ENCODE measurements around the gene DFFB. TPM values are rescaled to one million over a fixed set of nuclear protein-coding genes. Genes with fewer than 3 reads are reported as not detected.

The DFFB gene
- polyA plus RNA-seq, 3 donors = 5.9 to 14.7 (median 6.6) TPM

DNA sequence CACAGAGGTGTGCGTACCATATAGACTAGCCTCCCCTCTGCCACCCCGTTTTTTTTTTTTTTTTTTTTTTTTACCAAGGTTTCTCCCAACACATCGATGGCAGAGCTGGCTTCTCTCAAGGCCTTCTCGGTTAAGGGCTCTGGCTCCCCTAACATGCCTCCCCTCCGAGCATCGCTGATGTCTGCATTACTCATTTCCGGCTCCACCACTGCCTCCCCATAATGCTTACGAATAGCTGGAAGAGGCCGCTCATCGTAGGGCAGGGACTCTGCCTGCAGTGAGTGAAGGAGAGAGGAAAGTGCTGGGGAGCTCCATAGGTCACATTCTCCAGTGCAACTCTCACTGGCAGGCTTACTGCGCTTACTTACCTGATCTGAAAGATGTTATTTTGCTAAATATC lies 20.9 kb upstream of the DFFB start:
- Histone ChIP-seq H3K79me2 (ENCODE audit: insufficient read depth, low read length) (no peaks in the 10 kb centered on the region), H3K36me3 (replicated peaks in 1 of 2; ENCODE audit: control insufficient read depth in 1 of 2, insufficient read depth in 2 of 2, low read length in 2 of 2) (peaks cover 65 to 96% of the 10 kb centered on the region in 2 donors), H3K4me1 (ENCODE audit: control insufficient read depth in 1 of 2, insufficient read depth in 2 of 2, low read length in 2 of 2) (no peaks in the 10 kb centered on the region), H3K9ac (ENCODE audit: insufficient read depth, low read length, poor library complexity, severe bottlenecking) (no peak overlapping the region), H3K9me3 (replicated peaks in 1 of 2; ENCODE audit: control insufficient read depth in 1 of 2, insufficient read depth in 1 of 2, low read length in 2 of 2) (peaks cover 16 to 23% of the 10 kb centered on the region in 2 donors), H3K4me3 (replicated peaks in 1 of 3; ENCODE audit: low read depth in 2 of 3, low read length in 3 of 3) (no peak overlapping the region), H4K20me1 (ENCODE audit: insufficient read depth, low read length) (no peaks in the 10 kb centered on the region), H3K27me3 (ENCODE audit: control insufficient read depth in 2 of 2, insufficient read depth in 2 of 2, low read length in 2 of 2) (no peaks in the 10 kb centered on the region), H3K4me2 (replicated peaks; ENCODE audit: extremely low read depth, low read length, poor library complexity, severe bottlenecking) (no peak overlapping the region), H2AFZ (ENCODE audit: insufficient read depth, low read depth, low read length, poor library complexity, severe bottlenecking) (no peak overlapping the region), H3K27ac (ENCODE audit: low read depth in 1 of 2, low read length in 2 of 2) (no peak overlapping the region)
- no peak overlapping the region for H3K4me3 Mint-ChIP-seq
- no peak for TF ChIP-seq CTCF (IDR thresholded peaks at IDR 0.05)
- WGBS (ENCODE audit: insufficient coverage) = 88% methylated on average over 3 of the region's 11 CpGs
- peaks cover 76 to 86% of the 10 kb centered on the region in 2 donors for H3K36me3 Mint-ChIP-seq
- peaks cover 15 to 24% (median 18%) of the 10 kb centered on the region in 7 donors for H3K9me3 Mint-ChIP-seq
- no peaks in the 10 kb centered on the region for H3K4me1 Mint-ChIP-seq
- no peak for DNase-seq
- no peak overlapping the region for H3K27ac Mint-ChIP-seq
- peaks cover 0 to 1% (median 0%) of the 10 kb centered on the region in 3 donors for H3K27me3 Mint-ChIP-seq (ENCODE audit: low read depth in 3 of 3)
- intact Hi-C loops (cut with micrococcal nuclease) = no loop called here

DNA sequence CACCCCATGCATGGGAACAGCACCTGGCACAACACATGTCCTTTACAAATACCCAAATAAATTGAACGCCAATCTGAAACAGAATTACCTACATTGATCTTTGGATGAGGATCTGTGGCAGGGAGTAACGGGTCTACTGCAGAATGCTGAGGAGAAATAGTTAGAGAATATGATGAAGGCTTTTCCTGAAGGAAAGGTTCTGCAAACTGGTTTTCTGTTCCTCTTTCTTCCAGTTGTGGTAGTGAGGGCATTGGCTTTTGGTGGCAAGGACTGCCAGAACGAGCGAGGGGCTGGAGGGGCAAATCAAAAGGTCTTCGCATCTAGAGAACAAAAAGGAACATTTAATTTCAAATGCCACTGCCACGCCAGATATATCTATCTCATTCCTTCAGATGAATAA lies 20.1 kb upstream of the DFFB start:
- DNase-seq = no peak
- Histone ChIP-seq H3K27me3 (ENCODE audit: control insufficient read depth in 2 of 2, insufficient read depth in 2 of 2, low read length in 2 of 2) (no peaks in the 10 kb centered on the region), H3K9me3 (replicated peaks in 1 of 2; ENCODE audit: control insufficient read depth in 1 of 2, insufficient read depth in 1 of 2, low read length in 2 of 2) (peaks cover 16 to 23% of the 10 kb centered on the region in 2 donors), H3K9ac (ENCODE audit: insufficient read depth, low read length, poor library complexity, severe bottlenecking) (no peak overlapping the region), H3K79me2 (ENCODE audit: insufficient read depth, low read length) (no peaks in the 10 kb centered on the region), H2AFZ (ENCODE audit: insufficient read depth, low read depth, low read length, poor library complexity, severe bottlenecking) (no peak overlapping the region), H3K36me3 (replicated peaks in 1 of 2; ENCODE audit: control insufficient read depth in 1 of 2, insufficient read depth in 2 of 2, low read length in 2 of 2) (peaks cover 63 to 95% of the 10 kb centered on the region in 2 donors), H3K4me2 (replicated peaks; ENCODE audit: extremely low read depth, low read length, poor library complexity, severe bottlenecking) (no peak overlapping the region), H3K4me3 (replicated peaks in 1 of 3; ENCODE audit: low read depth in 2 of 3, low read length in 3 of 3) (no peak overlapping the region), H3K4me1 (ENCODE audit: control insufficient read depth in 1 of 2, insufficient read depth in 2 of 2, low read length in 2 of 2) (no peaks in the 10 kb centered on the region), H4K20me1 (ENCODE audit: insufficient read depth, low read length) (no peaks in the 10 kb centered on the region), H3K27ac (ENCODE audit: low read depth in 1 of 2, low read length in 2 of 2) (no peak overlapping the region)
- Mint-ChIP-seq H3K27me3 (ENCODE audit: low read depth in 3 of 3) (peaks cover 0 to 1% (median 0%) of the 10 kb centered on the region in 3 donors), H3K4me1 (no peaks in the 10 kb centered on the region), H3K4me3 (no peak overlapping the region), H3K9me3 (peaks cover 15 to 24% (median 18%) of the 10 kb centered on the region in 7 donors), H3K27ac (no peak overlapping the region), H3K36me3 (peaks cover 73 to 89% of the 10 kb centered on the region in 2 donors)
- intact Hi-C loops (cut with micrococcal nuclease) = no loop called here
- TF ChIP-seq CTCF (IDR thresholded peaks at IDR 0.05) = no peak
- WGBS (ENCODE audit: insufficient coverage) = no CpG with 5 or more reads among the region's 6 CpGs

Measured in CD14-positive monocyte (primary cell).